MM.1S (cell line): Measurements from ENCODE around the gene UGT2A1.

Experiments used
- DNase-seq: peaks from one replicate; pipeline ENCODE4 v3.0.0-alpha.2; 2015
- H2AFZ ChIP-seq: fragments of 300-600 bp; sonication (generic); 2 replicates; pipeline ENCODE4 v1.6.0; 2016; ENCODE audit warnings: antibody characterized with exemption, low read length
- H3F3A ChIP-seq: fragments of 300-600 bp; sonication (generic); 2 replicates; pipeline ENCODE4 v1.6.1; 2016; ENCODE audit warnings: mild to moderate bottlenecking, antibody characterized with exemption, low read length, moderate library complexity, mixed read lengths; ENCODE audit not compliant: insufficient read depth
- H3K27ac ChIP-seq: fragments of 300-600 bp; sonication (generic); 2 replicates; pipeline ENCODE4 v1.5.1; 2016; ENCODE audit warnings: mild to moderate bottlenecking, low read length
- H3K27me3 ChIP-seq: fragments of 300-600 bp; sonication (generic); replicated peaks from 2 replicates; pipeline ENCODE4 v1.6.0; 2016; ENCODE audit warnings: low read length; ENCODE audit not compliant: insufficient read depth
- H3K36me3 ChIP-seq: fragments of 300-600 bp; sonication (generic); replicated peaks from 2 replicates; pipeline ENCODE4 v1.6.1; 2016; ENCODE audit warnings: mild to moderate bottlenecking, low read length, mixed read lengths; ENCODE audit not compliant: insufficient read depth
- H3K4me1 ChIP-seq: fragments of 300-600 bp; sonication (generic); 2 replicates; pipeline ENCODE4 v1.6.1; 2016; ENCODE audit warnings: low read length, mixed read lengths
- H3K4me2 ChIP-seq: fragments of 300-600 bp; sonication (generic); 2 replicates; pipeline ENCODE4 v1.6.0; 2016; ENCODE audit warnings: low read depth, low read length
- H3K4me3 ChIP-seq: fragments of 300-600 bp; sonication (generic); 2 replicates; pipeline ENCODE4 v1.5.1; 2016; ENCODE audit warnings: low read length, mixed read lengths
- H3K79me2 ChIP-seq: fragments of 300-600 bp; sonication (generic); 2 replicates; pipeline ENCODE4 v1.6.1; 2016; ENCODE audit warnings: mixed run types, low read length, mixed read lengths
- H3K9ac ChIP-seq: fragments of 300-600 bp; sonication (generic); 2 replicates; pipeline ENCODE4 v1.6.1; 2016; ENCODE audit warnings: low read length, mixed read lengths
- H3K9me2 ChIP-seq: fragments of 300-600 bp; sonication (generic); replicated peaks from 2 replicates; pipeline ENCODE4 v1.6.1; 2016; ENCODE audit warnings: mild to moderate bottlenecking, low read length, mixed read lengths; ENCODE audit not compliant: insufficient read depth
- H3K9me3 ChIP-seq: fragments of 300-600 bp; sonication (generic); replicated peaks from 2 replicates; pipeline ENCODE4 v1.6.1; 2016; ENCODE audit warnings: mild to moderate bottlenecking, low read length, mixed read lengths; ENCODE audit not compliant: insufficient read depth
- H4K20me1 ChIP-seq: fragments of 300-600 bp; sonication (generic); 2 replicates; pipeline ENCODE4 v1.6.1; 2016; ENCODE audit warnings: mild to moderate bottlenecking, low read length, moderate library complexity, mixed read lengths; ENCODE audit not compliant: insufficient read depth
- EZH2 ChIP-seq: fragments of 300-600 bp; sonication (generic); optimal IDR thresholded peaks from 2 replicates; pipeline ENCODE3; 2017; ENCODE audit warnings: low read depth, mild to moderate bottlenecking, antibody characterized with exemption, low read length, mixed read lengths
- EZH2phosphoT487 ChIP-seq: fragments of 300-600 bp; sonication (generic); IDR thresholded peaks from 2 replicates; pipeline ENCODE4 v1.6.1; 2018; ENCODE audit warnings: antibody characterized with exemption, low read length
- TF ChIP-seq, protein P1 (sequence below): fragments of 300-600 bp; sonication (generic); IDR thresholded peaks from 2 replicates; pipeline ENCODE4 v1.5.1; 2016; ENCODE audit warnings: antibody characterized with exemption, low read length, mixed read lengths

The UGT2A1 gene

DNA sequence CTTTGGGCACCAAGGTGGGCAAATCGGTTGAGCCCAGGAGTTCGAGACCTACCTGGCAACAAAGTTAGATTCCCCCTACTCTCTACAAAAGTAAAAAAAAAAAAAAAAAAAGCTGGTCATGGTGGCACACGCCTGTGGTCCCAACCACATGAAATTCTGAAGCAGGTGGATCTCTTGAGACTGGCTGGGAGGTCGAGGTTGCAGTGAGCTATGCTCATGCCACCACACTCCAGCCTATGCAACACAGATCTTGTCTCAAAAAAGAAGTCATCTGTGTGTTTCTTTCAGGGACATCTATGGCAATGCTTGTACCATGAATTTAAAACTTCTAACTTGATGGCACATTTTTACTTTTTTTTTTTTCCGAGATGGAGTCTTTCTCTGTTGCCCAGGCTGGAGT, 68.9 kb downstream of the UGT2A1 start:
- no peaks in the 10 kb centered on the region for H3K9me3 ChIP-seq
- H3K4me3 ChIP-seq, result no peak overlapping the region
- no peaks in the 10 kb centered on the region for H3K79me2 ChIP-seq
- H3K9me2 ChIP-seq, result no peaks in the 10 kb centered on the region
- no peak overlapping the region for H3K9ac ChIP-seq
- no peaks in the 10 kb centered on the region for H3F3A ChIP-seq
- no peaks in the 10 kb centered on the region for H4K20me1 ChIP-seq
- no peak for TF ChIP-seq EZH2phosphoT487
- no peak for TF ChIP-seq EZH2
- TF ChIP-seq, protein P1, sequence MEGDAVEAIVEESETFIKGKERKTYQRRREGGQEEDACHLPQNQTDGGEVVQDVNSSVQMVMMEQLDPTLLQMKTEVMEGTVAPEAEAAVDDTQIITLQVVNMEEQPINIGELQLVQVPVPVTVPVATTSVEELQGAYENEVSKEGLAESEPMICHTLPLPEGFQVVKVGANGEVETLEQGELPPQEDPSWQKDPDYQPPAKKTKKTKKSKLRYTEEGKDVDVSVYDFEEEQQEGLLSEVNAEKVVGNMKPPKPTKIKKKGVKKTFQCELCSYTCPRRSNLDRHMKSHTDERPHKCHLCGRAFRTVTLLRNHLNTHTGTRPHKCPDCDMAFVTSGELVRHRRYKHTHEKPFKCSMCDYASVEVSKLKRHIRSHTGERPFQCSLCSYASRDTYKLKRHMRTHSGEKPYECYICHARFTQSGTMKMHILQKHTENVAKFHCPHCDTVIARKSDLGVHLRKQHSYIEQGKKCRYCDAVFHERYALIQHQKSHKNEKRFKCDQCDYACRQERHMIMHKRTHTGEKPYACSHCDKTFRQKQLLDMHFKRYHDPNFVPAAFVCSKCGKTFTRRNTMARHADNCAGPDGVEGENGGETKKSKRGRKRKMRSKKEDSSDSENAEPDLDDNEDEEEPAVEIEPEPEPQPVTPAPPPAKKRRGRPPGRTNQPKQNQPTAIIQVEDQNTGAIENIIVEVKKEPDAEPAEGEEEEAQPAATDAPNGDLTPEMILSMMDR, result no peak
- no peak overlapping the region for H2AFZ ChIP-seq
- no peak overlapping the region for H3K4me2 ChIP-seq
- H3K36me3 ChIP-seq, result no peaks in the 10 kb centered on the region
- no peak for DNase-seq
- H3K27ac ChIP-seq, result no peak overlapping the region
- H3K27me3 ChIP-seq, result no peaks in the 10 kb centered on the region
- H3K4me1 ChIP-seq, result no peaks in the 10 kb centered on the region

DNA sequence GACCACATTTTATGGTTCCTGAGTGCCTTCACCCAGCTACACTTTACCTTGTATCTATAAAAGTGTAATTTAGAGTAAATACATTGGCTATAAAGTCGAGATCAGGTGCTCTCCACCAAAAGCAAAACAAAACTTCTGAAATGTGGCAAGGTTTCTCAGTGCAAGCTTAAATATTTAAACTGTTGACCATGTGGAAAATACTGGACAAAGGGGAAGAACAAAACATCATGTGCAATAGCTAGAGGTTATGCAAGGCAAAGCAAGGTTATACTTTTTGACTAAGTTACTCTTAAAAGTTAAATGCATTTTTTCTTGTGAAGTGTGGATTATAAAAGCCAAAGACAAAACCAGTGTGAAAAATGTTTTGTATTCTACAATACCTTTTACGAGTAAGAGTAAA, 69.5 kb downstream of the UGT2A1 start:
- Histone ChIP-seq H3K4me2 (no peak overlapping the region), H3K9me3 (no peaks in the 10 kb centered on the region), H4K20me1 (no peaks in the 10 kb centered on the region), H3K4me3 (no peak overlapping the region), H3F3A (no peaks in the 10 kb centered on the region), H3K36me3 (no peaks in the 10 kb centered on the region), H3K27me3 (no peaks in the 10 kb centered on the region), H3K9ac (no peak overlapping the region), H3K79me2 (no peaks in the 10 kb centered on the region), H3K27ac (no peak overlapping the region), H3K9me2 (no peaks in the 10 kb centered on the region), H2AFZ (no peak overlapping the region), H3K4me1 (no peaks in the 10 kb centered on the region)
- no peak for TF ChIP-seq EZH2phosphoT487
- no peak for DNase-seq

DNA sequence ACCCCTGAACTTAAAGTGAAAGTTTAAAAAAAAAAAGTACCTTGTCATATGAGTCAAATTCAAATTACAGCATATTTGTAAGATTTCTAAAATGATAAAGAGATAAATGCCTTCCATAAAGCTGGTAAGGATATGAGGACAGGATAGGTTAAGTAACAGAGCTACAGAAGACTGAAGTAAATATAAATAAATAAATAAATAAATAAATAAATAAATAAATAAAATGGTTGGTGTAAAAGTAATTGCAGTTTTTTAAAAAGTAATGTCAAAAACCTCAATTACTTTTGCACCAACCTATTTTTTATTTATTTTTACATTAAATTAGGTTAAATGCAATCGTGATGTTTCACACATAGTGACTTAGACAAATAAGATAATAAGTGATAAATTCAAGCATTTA, 75.8 kb downstream of the UGT2A1 start:
- no peaks in the 10 kb centered on the region for H3K4me1 ChIP-seq
- DNase-seq, result no peak
- no peaks in the 10 kb centered on the region for H3K9me2 ChIP-seq
- no peak overlapping the region for H3K4me3 ChIP-seq
- H3K27me3 ChIP-seq, result no peaks in the 10 kb centered on the region
- no peaks in the 10 kb centered on the region for H3F3A ChIP-seq
- H3K4me2 ChIP-seq, result no peak overlapping the region
- H4K20me1 ChIP-seq, result no peaks in the 10 kb centered on the region
- no peak overlapping the region for H3K27ac ChIP-seq
- no peaks in the 10 kb centered on the region for H3K9me3 ChIP-seq
- H3K36me3 ChIP-seq, result no peaks in the 10 kb centered on the region
- H2AFZ ChIP-seq, result no peak overlapping the region
- H3K79me2 ChIP-seq, result no peaks in the 10 kb centered on the region
- TF ChIP-seq EZH2phosphoT487 (no peak), EZH2 (no peak)
- TF ChIP-seq, protein P1, result no peak
- H3K9ac ChIP-seq, result no peak overlapping the region

DNA sequence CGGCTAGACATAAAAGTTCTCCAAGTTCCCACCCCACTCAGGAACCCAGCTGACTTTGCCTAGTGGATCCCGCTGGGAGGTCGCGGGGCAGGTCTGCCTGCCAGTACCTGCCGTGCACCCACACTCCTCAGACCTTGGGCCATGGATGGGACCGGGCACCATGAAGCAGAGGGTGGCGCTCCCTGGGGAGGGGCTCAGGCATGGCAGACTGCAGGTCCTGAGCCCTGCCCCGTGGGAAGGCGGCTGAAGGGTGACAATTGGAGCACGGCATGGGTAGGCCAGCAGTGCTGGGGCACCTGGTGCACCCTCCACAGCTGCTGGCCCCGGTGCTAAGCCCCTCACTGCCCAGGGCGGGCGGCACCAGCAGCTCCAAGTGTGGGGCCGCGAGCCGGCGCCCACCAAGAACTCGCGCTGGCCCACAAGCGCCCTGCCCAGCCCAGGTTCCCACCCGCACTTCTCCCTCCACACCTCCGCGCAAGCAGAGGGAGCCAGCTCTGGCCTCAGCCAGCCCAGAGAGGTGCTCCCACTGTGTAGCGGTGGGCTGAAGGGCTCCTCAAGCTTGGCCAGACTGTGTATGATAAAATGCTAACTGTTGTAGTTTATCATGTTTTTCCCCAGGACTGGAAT, 76.7 kb downstream of the UGT2A1 start:
- H3K9me2 ChIP-seq, result no peaks in the 10 kb centered on the region
- TF ChIP-seq EZH2 (no peak), EZH2phosphoT487 (no peak)
- TF ChIP-seq, protein P1, result no peak
- H3K27ac ChIP-seq, result no peak overlapping the region
- no peak for DNase-seq
- no peaks in the 10 kb centered on the region for H3K27me3 ChIP-seq
- H3K79me2 ChIP-seq, result no peaks in the 10 kb centered on the region
- H3F3A ChIP-seq, result no peaks in the 10 kb centered on the region
- no peaks in the 10 kb centered on the region for H3K36me3 ChIP-seq
- H3K9ac ChIP-seq, result no peak overlapping the region
- H3K9me3 ChIP-seq, result no peaks in the 10 kb centered on the region
- H2AFZ ChIP-seq, result no peak overlapping the region
- H3K4me2 ChIP-seq, result no peak overlapping the region
- H4K20me1 ChIP-seq, result no peaks in the 10 kb centered on the region
- H3K4me3 ChIP-seq, result no peak overlapping the region
- no peaks in the 10 kb centered on the region for H3K4me1 ChIP-seq
